ENCODE measurements around the gene TRAF1. TPM values are rescaled to one million over a fixed set of nuclear protein-coding genes. Genes with fewer than 3 reads are reported as not detected.

The TRAF1 gene
- total and polyA plus RNA-seq, 4 donors, result 0.38 to 2.6 (median 0.71) TPM

DNA sequence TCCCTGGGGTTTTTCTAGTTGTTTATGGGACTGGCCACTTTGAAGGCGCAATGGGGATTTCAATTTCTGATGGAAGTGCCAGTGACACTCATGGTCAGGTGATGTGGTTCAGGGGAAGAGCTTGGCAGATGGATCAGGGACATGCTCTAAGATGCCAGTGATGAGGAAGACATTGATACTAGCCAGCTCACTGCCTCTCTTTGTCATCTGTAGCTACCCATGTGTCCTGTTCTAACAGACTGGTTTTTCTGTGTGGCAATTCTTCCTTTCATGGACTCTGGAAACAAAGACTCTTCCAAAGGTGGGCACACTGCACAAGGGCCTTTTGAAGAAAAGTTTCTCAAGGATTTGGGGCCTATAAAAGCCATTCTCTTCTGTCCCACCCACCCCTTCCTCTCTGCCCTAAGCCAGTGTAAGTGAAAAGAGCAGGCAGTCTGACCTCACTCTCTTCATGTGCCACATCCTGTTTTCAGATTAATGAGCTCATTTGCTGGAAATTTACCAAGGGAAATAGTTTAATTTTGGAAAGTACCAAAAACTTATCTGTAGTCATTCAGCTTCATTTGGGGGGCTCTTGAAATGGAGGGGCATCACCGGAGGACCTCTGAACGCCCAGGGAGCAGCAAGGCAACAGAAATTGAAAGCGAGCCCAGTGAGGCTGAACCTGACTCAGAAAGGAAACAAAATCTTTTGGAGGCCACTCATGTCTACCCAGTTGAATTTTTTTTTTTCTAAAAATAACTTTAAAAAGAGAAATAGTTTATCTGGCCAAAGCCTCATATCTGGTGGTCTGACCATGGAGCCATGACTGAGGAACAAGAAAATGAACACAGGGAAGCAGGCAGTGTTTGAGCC, 4.9 kb upstream of the TRAF1 start:
- H3K27me3 ChIP-seq (ENCODE audit: control insufficient read depth in 4 of 4, insufficient read depth in 4 of 4, low read length in 3 of 4), result no peaks in the 10 kb centered on the region
- DNase-seq (ENCODE audit: low spot score), result no peak
- WGBS, result 66% methylated on average over 4 of the region's 4 CpGs
- no peak overlapping the region for H3K4me3 ChIP-seq (ENCODE audit: low read depth in 1 of 3, low read length in 3 of 3)
- peaks cover 5 to 24% (median 18%) of the 10 kb centered on the region in 4 donors for H3K4me1 ChIP-seq (ENCODE audit: control insufficient read depth in 4 of 4, insufficient read depth in 4 of 4, low read length in 3 of 4)
- no peaks in the 10 kb centered on the region for H3K36me3 ChIP-seq (ENCODE audit: control insufficient read depth in 4 of 4, insufficient read depth in 3 of 4, low read depth in 1 of 4, low read length in 3 of 4)
- TF ChIP-seq JUND (IDR thresholded peaks at IDR 0.05), result peak in 1 of 2 donors; percentile 28
- peak; percentile 17 for TF ChIP-seq YY1 (IDR thresholded peaks at IDR 0.05)
- peak; percentile 30 for TF ChIP-seq NR2F2 (IDR thresholded peaks at IDR 0.05)
- TF ChIP-seq, protein P1, sequence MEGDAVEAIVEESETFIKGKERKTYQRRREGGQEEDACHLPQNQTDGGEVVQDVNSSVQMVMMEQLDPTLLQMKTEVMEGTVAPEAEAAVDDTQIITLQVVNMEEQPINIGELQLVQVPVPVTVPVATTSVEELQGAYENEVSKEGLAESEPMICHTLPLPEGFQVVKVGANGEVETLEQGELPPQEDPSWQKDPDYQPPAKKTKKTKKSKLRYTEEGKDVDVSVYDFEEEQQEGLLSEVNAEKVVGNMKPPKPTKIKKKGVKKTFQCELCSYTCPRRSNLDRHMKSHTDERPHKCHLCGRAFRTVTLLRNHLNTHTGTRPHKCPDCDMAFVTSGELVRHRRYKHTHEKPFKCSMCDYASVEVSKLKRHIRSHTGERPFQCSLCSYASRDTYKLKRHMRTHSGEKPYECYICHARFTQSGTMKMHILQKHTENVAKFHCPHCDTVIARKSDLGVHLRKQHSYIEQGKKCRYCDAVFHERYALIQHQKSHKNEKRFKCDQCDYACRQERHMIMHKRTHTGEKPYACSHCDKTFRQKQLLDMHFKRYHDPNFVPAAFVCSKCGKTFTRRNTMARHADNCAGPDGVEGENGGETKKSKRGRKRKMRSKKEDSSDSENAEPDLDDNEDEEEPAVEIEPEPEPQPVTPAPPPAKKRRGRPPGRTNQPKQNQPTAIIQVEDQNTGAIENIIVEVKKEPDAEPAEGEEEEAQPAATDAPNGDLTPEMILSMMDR (IDR thresholded peaks at IDR 0.05; ENCODE audit: low read depth, low read length, missing input control), result no peak
- peak overlapping the region in 1 of 2 donors; percentile 73 for H3K9ac ChIP-seq (ENCODE audit: low read depth in 1 of 2, low read length in 2 of 2)
- no peaks in the 10 kb centered on the region for H3K9me3 ChIP-seq (ENCODE audit: control insufficient read depth in 4 of 4, low read length in 3 of 4)
- H3K27ac ChIP-seq (ENCODE audit: low read depth in 1 of 2, low read length in 2 of 2), result peak overlapping the region; percentile 53 to 63

DNA sequence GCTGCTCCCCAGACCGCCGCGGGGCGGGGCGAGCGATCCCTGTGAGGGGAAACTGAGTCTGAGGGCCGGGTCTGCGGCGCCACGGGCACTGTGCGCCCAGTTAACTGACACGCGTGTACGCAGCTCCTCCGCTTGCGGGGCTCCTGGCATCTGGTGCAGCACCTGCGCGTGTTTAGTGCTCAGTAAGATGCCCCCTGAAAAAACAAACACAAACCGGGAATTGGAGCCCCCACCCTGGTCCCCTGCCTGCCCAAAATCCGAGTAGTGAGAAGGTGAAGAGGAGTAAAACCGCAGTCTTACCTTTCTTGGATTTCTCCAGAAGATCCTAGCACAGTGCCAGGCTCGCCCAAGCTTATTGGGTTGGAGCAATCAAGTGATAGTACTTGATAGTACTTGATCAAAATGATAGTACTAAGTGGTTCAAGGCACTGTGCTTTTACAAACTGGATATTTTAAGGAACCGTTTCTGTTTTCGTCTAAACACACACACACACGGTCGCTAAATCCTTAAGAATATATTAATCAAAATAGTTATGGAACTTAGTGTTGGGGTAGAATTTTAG, 2.7 kb upstream of the TRAF1 start:
- Histone ChIP-seq H3K27ac (ENCODE audit: low read depth in 1 of 2, low read length in 2 of 2) (peak overlapping the region; percentile 71 to 79), H3K4me1 (ENCODE audit: control insufficient read depth in 4 of 4, insufficient read depth in 4 of 4, low read length in 3 of 4) (peaks cover 0 to 10% (median 4%) of the 10 kb centered on the region in 4 donors), H3K27me3 (ENCODE audit: control insufficient read depth in 4 of 4, insufficient read depth in 4 of 4, low read length in 3 of 4) (no peaks in the 10 kb centered on the region), H3K36me3 (ENCODE audit: control insufficient read depth in 4 of 4, insufficient read depth in 3 of 4, low read depth in 1 of 4, low read length in 3 of 4) (no peaks in the 10 kb centered on the region), H3K9ac (ENCODE audit: low read depth in 1 of 2, low read length in 2 of 2) (peak overlapping the region; percentile 26 to 41), H3K9me3 (ENCODE audit: control insufficient read depth in 4 of 4, low read length in 3 of 4) (no peaks in the 10 kb centered on the region), H3K4me3 (ENCODE audit: low read depth in 1 of 3, low read length in 3 of 3) (peak overlapping the region; percentile 72 to 77 (median 73))
- TF ChIP-seq, protein P1 (IDR thresholded peaks at IDR 0.05; ENCODE audit: low read depth, low read length, missing input control), result no peak
- TF ChIP-seq RXRA (IDR thresholded peaks at IDR 0.05), result no peak
- WGBS, result 22% methylated on average over 26 of the region's 26 CpGs
- DNase-seq (ENCODE audit: low spot score), result no peak

DNA sequence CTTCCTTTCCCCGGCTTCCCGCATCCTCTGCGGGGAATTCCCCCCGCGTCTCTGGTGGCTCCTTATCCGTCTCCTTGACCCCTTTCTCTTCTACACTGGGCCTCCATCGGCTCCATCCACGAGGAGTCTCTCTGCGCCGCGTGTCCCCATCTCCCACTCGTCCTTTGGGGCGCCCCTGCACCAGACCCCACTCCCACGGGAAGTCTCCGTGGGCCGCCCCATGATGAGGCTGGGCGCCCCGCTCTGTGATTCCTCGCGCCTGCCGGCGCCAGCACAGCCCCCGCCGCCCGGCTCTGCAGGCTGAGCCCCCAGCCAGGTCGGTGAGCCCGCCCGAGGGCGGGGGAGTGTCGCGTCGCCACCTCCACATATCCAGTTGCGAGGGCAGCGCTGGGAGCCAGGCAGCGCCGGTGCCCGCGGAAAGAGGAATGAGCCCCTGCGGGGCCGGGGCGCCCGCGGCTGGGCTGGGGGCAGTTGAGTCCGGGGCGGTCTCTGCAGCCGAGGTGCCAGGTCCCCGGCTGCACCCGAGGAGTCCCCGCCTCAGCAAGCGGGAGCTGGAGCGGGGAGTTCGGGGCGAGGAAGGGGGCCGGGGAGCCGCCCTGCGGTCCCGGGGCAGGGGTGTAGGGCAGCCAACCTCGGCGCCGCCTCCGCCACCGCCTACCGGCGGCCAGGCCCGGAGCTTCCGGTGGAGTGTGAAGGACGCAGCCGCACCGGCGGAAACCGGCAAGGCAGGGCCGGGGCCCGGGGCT, 2.1 kb upstream of the TRAF1 start:
- 2% methylated on average over 73 of the region's 73 CpGs for WGBS
- peaks cover 0 to 10% (median 4%) of the 10 kb centered on the region in 4 donors for H3K4me1 ChIP-seq (ENCODE audit: control insufficient read depth in 4 of 4, insufficient read depth in 4 of 4, low read length in 3 of 4)
- H3K27ac ChIP-seq (ENCODE audit: low read depth in 1 of 2, low read length in 2 of 2), result peak overlapping the region; percentile 71 to 79
- no peaks in the 10 kb centered on the region for H3K27me3 ChIP-seq (ENCODE audit: control insufficient read depth in 4 of 4, insufficient read depth in 4 of 4, low read length in 3 of 4)
- peak overlapping the region; percentile 72 to 77 (median 73) for H3K4me3 ChIP-seq (ENCODE audit: low read depth in 1 of 3, low read length in 3 of 3)
- H3K9ac ChIP-seq (ENCODE audit: low read depth in 1 of 2, low read length in 2 of 2), result peak overlapping the region; percentile 41 to 52
- H3K36me3 ChIP-seq (ENCODE audit: control insufficient read depth in 4 of 4, insufficient read depth in 3 of 4, low read depth in 1 of 4, low read length in 3 of 4), result no peaks in the 10 kb centered on the region
- H3K9me3 ChIP-seq (ENCODE audit: control insufficient read depth in 4 of 4, low read length in 3 of 4), result no peaks in the 10 kb centered on the region
- peak; percentile 65 for DNase-seq (ENCODE audit: low spot score)
- TF ChIP-seq RXRA (IDR thresholded peaks at IDR 0.05) (no peak), SP1 (IDR thresholded peaks at IDR 0.05) (no peak), HNF4G (IDR thresholded peaks at IDR 0.05) (no peak), YY1 (IDR thresholded peaks at IDR 0.05) (peak; percentile 28), RAD21 (IDR thresholded peaks at IDR 0.05) (peak in 1 of 2 donors; percentile 25), HNF4A (conservative IDR thresholded peaks at IDR 0.05) (no peak), EGR1 (IDR thresholded peaks at IDR 0.05; ENCODE audit: low read depth in 2 of 2) (no peak), FOXA1 (IDR thresholded peaks at IDR 0.05) (no peak)
- TF ChIP-seq, protein P1 (IDR thresholded peaks at IDR 0.05; ENCODE audit: low read depth, low read length, missing input control), result no peak
- TF ChIP-seq, protein P2, sequence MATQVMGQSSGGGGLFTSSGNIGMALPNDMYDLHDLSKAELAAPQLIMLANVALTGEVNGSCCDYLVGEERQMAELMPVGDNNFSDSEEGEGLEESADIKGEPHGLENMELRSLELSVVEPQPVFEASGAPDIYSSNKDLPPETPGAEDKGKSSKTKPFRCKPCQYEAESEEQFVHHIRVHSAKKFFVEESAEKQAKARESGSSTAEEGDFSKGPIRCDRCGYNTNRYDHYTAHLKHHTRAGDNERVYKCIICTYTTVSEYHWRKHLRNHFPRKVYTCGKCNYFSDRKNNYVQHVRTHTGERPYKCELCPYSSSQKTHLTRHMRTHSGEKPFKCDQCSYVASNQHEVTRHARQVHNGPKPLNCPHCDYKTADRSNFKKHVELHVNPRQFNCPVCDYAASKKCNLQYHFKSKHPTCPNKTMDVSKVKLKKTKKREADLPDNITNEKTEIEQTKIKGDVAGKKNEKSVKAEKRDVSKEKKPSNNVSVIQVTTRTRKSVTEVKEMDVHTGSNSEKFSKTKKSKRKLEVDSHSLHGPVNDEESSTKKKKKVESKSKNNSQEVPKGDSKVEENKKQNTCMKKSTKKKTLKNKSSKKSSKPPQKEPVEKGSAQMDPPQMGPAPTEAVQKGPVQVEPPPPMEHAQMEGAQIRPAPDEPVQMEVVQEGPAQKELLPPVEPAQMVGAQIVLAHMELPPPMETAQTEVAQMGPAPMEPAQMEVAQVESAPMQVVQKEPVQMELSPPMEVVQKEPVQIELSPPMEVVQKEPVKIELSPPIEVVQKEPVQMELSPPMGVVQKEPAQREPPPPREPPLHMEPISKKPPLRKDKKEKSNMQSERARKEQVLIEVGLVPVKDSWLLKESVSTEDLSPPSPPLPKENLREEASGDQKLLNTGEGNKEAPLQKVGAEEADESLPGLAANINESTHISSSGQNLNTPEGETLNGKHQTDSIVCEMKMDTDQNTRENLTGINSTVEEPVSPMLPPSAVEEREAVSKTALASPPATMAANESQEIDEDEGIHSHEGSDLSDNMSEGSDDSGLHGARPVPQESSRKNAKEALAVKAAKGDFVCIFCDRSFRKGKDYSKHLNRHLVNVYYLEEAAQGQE (IDR thresholded peaks at IDR 0.05), result no peak
- TF ChIP-seq, protein P3, sequence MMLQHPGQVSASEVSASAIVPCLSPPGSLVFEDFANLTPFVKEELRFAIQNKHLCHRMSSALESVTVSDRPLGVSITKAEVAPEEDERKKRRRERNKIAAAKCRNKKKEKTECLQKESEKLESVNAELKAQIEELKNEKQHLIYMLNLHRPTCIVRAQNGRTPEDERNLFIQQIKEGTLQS (IDR thresholded peaks at IDR 0.05), result no peak

Measured in liver (tissue), 9 donors.